ENCODE data around the gene PLEKHB2.
A peak's percentile ranks its signal among the peaks of the same experiment; 100 is the strongest.

PLEKHB2 gene

GRCh38 chr2:131092458-131093005 is 12.6 kb upstream of the PLEKHB2 start:
- Histone ChIP-seq H2BK12ac (ENCODE audit: low read length) (no peak overlapping the region), H3K79me1 (ENCODE audit: low read length) (peaks cover 8% of the 10 kb centered on the region), H3K4me1 (ENCODE audit: control insufficient read depth in 1 of 2, insufficient read depth in 2 of 2, low read length in 2 of 2) (peaks cover 0 to 4% of the 10 kb centered on the region in 2 experiments), H4K8ac (ENCODE audit: low read depth, low read length) (peak overlapping the region; percentile 100), H3K9me3 (ENCODE audit: insufficient read depth, low read depth, low read length) (no peaks in the 10 kb centered on the region), H4K91ac (ENCODE audit: low read depth, low read length) (peak overlapping the region; percentile 99), H2BK120ac (ENCODE audit: insufficient read depth, low read length, poor library complexity) (peak overlapping the region; percentile 98), H3K4ac (ENCODE audit: low read depth, low read length) (peak overlapping the region; percentile 76), H3K4me3 (ENCODE audit: low read depth, low read length) (peak overlapping the region; percentile 97), H2AK5ac (ENCODE audit: low read length) (no peak overlapping the region), H3K9ac (ENCODE audit: low read length) (peak overlapping the region; percentile 98), H2AFZ (ENCODE audit: insufficient read depth, low read length, poor library complexity) (peak overlapping the region; percentile 21), H2BK5ac (ENCODE audit: low read depth, low read length, poor library complexity) (peak overlapping the region; percentile 98), H3K27ac (ENCODE audit: low read depth, low read length) (peak overlapping the region; percentile 100), H3K4me2 (ENCODE audit: low read length) (peak overlapping the region; percentile 57), H3K79me2 (ENCODE audit: control insufficient read depth, insufficient read depth, low read length, poor library complexity) (peaks cover 14% of the 10 kb centered on the region), H3K27me3 (ENCODE audit: insufficient read depth, low read length) (no peaks in the 10 kb centered on the region), H4K12ac (ENCODE audit: low read depth, low read length) (peak overlapping the region; percentile 96), H3K18ac (ENCODE audit: low read length) (peak overlapping the region; percentile 100), H3K36me3 (ENCODE audit: control insufficient read depth in 1 of 2, insufficient read depth in 2 of 2, low read length in 2 of 2) (peaks cover 13 to 17% of the 10 kb centered on the region in 2 experiments), H3K23ac (ENCODE audit: low read length) (no peak overlapping the region), H3K14ac (ENCODE audit: low read length) (peak overlapping the region; percentile 100)
- no peak for DNase-seq
- WGBS (ENCODE audit: extremely low coverage, insufficient coverage, insufficient read length): no CpG with 5 or more reads among the region's 26 CpGs

- Histone ChIP-seq H3K4ac (ENCODE audit: low read depth, low read length) (peak within 1 kb of the TSS; percentile 89), H3K4me3 (ENCODE audit: low read depth, low read length) (peak within 1 kb of the TSS; percentile 97), H4K12ac (ENCODE audit: low read depth, low read length) (peak within 1 kb of the TSS; percentile 96), H2AFZ (ENCODE audit: insufficient read depth, low read length, poor library complexity) (peak within 1 kb of the TSS; percentile 100), H3K4me2 (ENCODE audit: low read length) (peak within 1 kb of the TSS; percentile 62), H3K18ac (ENCODE audit: low read length) (peak within 1 kb of the TSS; percentile 100), H3K23ac (ENCODE audit: low read length) (no peak within 1 kb of the TSS), H3K14ac (ENCODE audit: low read length) (peak within 1 kb of the TSS; percentile 100), H2BK12ac (ENCODE audit: low read length) (no peak within 1 kb of the TSS), H2AK5ac (ENCODE audit: low read length) (no peak within 1 kb of the TSS), H2BK5ac (ENCODE audit: low read depth, low read length, poor library complexity) (peak within 1 kb of the TSS; percentile 98), H3K27ac (ENCODE audit: low read depth, low read length) (peak within 1 kb of the TSS; percentile 100), H3K79me2 (ENCODE audit: control insufficient read depth, insufficient read depth, low read length, poor library complexity) (peaks cover 12% of the 10 kb centered on the region), H3K27me3 (ENCODE audit: insufficient read depth, low read length) (no peaks in the 10 kb centered on the region), H3K9ac (ENCODE audit: low read length) (peak within 1 kb of the TSS; percentile 98), H2BK120ac (ENCODE audit: insufficient read depth, low read length, poor library complexity) (peak within 1 kb of the TSS; percentile 98), H4K8ac (ENCODE audit: low read depth, low read length) (peak within 1 kb of the TSS; percentile 100), H3K36me3 (ENCODE audit: control insufficient read depth in 1 of 2, insufficient read depth in 2 of 2, low read length in 2 of 2) (peaks cover 10 to 11% of the 10 kb centered on the region in 2 experiments), H3K9me3 (ENCODE audit: insufficient read depth, low read depth, low read length) (no peaks in the 10 kb centered on the region), H4K91ac (ENCODE audit: low read depth, low read length) (peak within 1 kb of the TSS; percentile 99), H3K79me1 (ENCODE audit: low read length) (peaks cover 8% of the 10 kb centered on the region), H3K4me1 (ENCODE audit: control insufficient read depth in 1 of 2, insufficient read depth in 2 of 2, low read length in 2 of 2) (peaks cover 0 to 4% of the 10 kb centered on the region in 2 experiments)
- no CpG with 5 or more reads among the region's 107 CpGs for WGBS (ENCODE audit: extremely low coverage, insufficient coverage, insufficient read length)
- peak; percentile 85 to 95 for DNase-seq
Observed at GRCh38 chr2:131093006-131093695, 12.0 kb upstream of the PLEKHB2 start, which contains the start of gene FAM168B. Gene FAM168B (minus strand): TSS chr2:131093460. CDS start chr2:131082646, 10,814 bp downstream.

- peaks cover 8% of the 10 kb centered on the region in 2 experiments for H3K36me3 ChIP-seq (ENCODE audit: control insufficient read depth in 1 of 2, insufficient read depth in 2 of 2, low read length in 2 of 2)
- peak overlapping the region; percentile 86 for H4K91ac ChIP-seq (ENCODE audit: low read depth, low read length)
- peaks cover 0 to 4% of the 10 kb centered on the region in 2 experiments for H3K4me1 ChIP-seq (ENCODE audit: control insufficient read depth in 1 of 2, insufficient read depth in 2 of 2, low read length in 2 of 2)
- H3K14ac ChIP-seq (ENCODE audit: low read length): peak overlapping the region; percentile 65
- H3K27ac ChIP-seq (ENCODE audit: low read depth, low read length): peak overlapping the region; percentile 100
- H3K4me2 ChIP-seq (ENCODE audit: low read length): peak overlapping the region; percentile 62
- peaks cover 8% of the 10 kb centered on the region for H3K79me1 ChIP-seq (ENCODE audit: low read length)
- peak overlapping the region; percentile 63 for H2BK120ac ChIP-seq (ENCODE audit: insufficient read depth, low read length, poor library complexity)
- no peaks in the 10 kb centered on the region for H3K27me3 ChIP-seq (ENCODE audit: insufficient read depth, low read length)
- peak overlapping the region; percentile 77 for H4K12ac ChIP-seq (ENCODE audit: low read depth, low read length)
- H3K79me2 ChIP-seq (ENCODE audit: control insufficient read depth, insufficient read depth, low read length, poor library complexity): peaks cover 12% of the 10 kb centered on the region
- peak overlapping the region; percentile 48 for H2AFZ ChIP-seq (ENCODE audit: insufficient read depth, low read length, poor library complexity)
- peak overlapping the region; percentile 88 for H4K8ac ChIP-seq (ENCODE audit: low read depth, low read length)
- H2BK5ac ChIP-seq (ENCODE audit: low read depth, low read length, poor library complexity): peak overlapping the region; percentile 79
- no peak overlapping the region for H3K23ac ChIP-seq (ENCODE audit: low read length)
- no peak overlapping the region for H3K4ac ChIP-seq (ENCODE audit: low read depth, low read length)
- DNase-seq: peak; percentile 96 to 98
- no peak overlapping the region for H3K18ac ChIP-seq (ENCODE audit: low read length)
- WGBS (ENCODE audit: extremely low coverage, insufficient coverage, insufficient read length): 100% methylated on average over 2 of the region's 37 CpGs
- no peak overlapping the region for H2BK12ac ChIP-seq (ENCODE audit: low read length)
- H3K9me3 ChIP-seq (ENCODE audit: insufficient read depth, low read depth, low read length): no peaks in the 10 kb centered on the region
- H3K9ac ChIP-seq (ENCODE audit: low read length): peak overlapping the region; percentile 55
- no peak overlapping the region for H2AK5ac ChIP-seq (ENCODE audit: low read length)
- peak overlapping the region; percentile 70 for H3K4me3 ChIP-seq (ENCODE audit: low read depth, low read length)
Observed at GRCh38 chr2:131093696-131094462, 11.3 kb upstream of the PLEKHB2 start.

Measured in trophoblast cell (in vitro differentiated cells and primary cell).